ENCODE results near the gene LOXHD1.

DNA sequence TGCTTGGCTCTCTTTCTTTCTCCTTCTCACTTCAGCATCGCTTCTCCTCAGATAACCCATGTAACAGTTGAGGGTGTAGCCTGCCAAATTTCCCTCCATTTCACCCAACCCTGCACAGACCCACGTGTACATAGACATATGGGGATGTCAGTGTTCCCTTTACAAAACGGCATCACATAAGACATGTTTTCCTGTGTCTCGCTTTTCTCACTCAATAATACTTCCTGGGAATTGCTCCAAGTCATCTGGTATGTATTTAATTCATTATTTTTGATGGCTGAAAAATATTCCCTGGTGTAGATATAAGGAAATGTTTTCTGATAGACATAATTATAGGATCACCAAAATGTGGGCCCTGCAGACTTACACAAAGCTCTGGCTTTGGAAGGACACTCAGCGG is 176.8 kb downstream of the LOXHD1 start:
- TF ChIP-seq CTCF (IDR thresholded peaks at IDR 0.05): no peak
- no peak for TF ChIP-seq FOXP1 (CRISPR knock-in tag; IDR thresholded peaks at IDR 0.05; ENCODE audit: borderline replicate concordance)
- TF ChIP-seq, protein P1, sequence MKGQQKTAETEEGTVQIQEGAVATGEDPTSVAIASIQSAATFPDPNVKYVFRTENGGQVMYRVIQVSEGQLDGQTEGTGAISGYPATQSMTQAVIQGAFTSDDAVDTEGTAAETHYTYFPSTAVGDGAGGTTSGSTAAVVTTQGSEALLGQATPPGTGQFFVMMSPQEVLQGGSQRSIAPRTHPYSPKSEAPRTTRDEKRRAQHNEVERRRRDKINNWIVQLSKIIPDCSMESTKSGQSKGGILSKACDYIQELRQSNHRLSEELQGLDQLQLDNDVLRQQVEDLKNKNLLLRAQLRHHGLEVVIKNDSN (CRISPR knock-in tag; IDR thresholded peaks at IDR 0.05): no peak
- no peak for TF ChIP-seq ETV6 (CRISPR knock-in tag; IDR thresholded peaks at IDR 0.05)
- no peak for TF ChIP-seq CBFB (CRISPR knock-in tag; IDR thresholded peaks at IDR 0.05; ENCODE audit: low read depth)
- TF ChIP-seq, protein P2, sequence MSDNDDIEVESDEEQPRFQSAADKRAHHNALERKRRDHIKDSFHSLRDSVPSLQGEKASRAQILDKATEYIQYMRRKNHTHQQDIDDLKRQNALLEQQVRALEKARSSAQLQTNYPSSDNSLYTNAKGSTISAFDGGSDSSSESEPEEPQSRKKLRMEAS (CRISPR knock-in tag; IDR thresholded peaks at IDR 0.05): no peak
- no peak for TF ChIP-seq CREB1 (CRISPR knock-in tag; IDR thresholded peaks at IDR 0.05)
- no peak for TF ChIP-seq USF2 (CRISPR knock-in tag; IDR thresholded peaks at IDR 0.05)
- no peak for TF ChIP-seq FOXJ3 (CRISPR knock-in tag; IDR thresholded peaks at IDR 0.05; ENCODE audit: borderline replicate concordance)
- no peak for TF ChIP-seq SOX15 (CRISPR knock-in tag; IDR thresholded peaks at IDR 0.05)
- no peak for TF ChIP-seq NFE2L1 (CRISPR knock-in tag; IDR thresholded peaks at IDR 0.05)
- no peak for TF ChIP-seq SP1 (CRISPR knock-in tag; conservative IDR thresholded peaks at IDR 0.05)
